ENCODE measurements around the gene RECQL5. TPM values are rescaled to one million over a fixed set of nuclear protein-coding genes. Genes with fewer than 3 reads are reported as not detected.

RECQL5 gene
- total RNA-seq, 4 donors from 2014 or later = 6.3 to 14.7 (median 11.9) TPM

DNA sequence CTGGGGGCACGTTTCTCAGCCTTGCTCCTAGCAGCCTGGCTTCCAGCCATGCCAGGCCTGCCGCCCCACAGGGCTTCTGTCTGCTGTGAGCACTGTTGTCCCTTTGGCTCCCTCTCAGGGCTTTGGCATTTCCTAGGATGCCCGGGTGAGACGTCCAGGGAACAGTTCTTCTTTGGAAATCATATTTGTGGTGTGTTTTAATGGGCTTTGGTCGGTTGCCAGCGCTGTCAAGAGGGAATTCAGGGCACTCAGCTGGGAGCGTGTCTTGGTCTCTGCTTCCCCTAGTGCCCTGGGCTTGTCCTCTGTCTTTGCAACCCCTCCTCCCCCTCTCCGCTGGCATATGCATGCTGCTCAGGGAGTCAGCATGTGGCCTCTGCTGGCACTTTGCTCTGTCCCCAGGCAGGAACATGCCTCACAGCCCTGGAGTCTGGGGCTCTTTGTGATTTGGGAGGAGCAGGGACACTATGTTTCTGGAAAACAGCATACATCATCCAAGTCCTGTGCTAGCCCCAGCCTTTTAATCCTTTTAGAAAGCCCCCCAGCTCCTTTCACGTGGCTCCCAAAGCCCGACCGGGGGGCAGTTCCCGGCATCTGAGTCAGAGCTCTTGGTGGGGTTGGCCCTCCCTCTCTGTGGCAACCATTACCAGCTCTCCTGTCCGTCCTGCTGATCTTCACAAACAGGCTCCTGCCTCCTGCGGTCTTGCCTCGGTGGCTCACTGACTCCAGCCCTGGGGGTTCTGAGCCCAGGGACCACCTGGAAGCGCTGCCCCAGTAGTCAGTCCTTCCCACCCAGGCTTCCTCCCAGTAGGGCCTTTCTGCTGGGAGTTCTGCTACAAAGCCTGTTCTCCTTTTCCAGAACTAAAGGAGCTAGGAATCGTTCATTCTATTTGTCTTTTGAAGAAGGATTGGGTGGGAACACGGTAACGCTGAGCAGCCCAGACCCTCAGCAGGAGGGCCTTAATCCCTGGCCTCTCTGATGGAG, 26.8 kb upstream of the RECQL5 start:
- 50% methylated on average over 18 of the region's 19 CpGs for WGBS
- Histone ChIP-seq H3K36me3 (peaks cover 0 to 57% (median 40%) of the 10 kb centered on the region in 4 donors), H3K27ac (replicated peaks in 1 of 4) (peak overlapping the region; percentile 83 to 87 (median 86)), H3K4me1 (peaks cover 75 to 92% (median 87%) of the 10 kb centered on the region in 4 donors), H3K27me3 (no peaks in the 10 kb centered on the region), H3K9me3 (no peaks in the 10 kb centered on the region), H3K4me3 (peak overlapping the region in 2 of 4 donors; percentile 0 to 15)
- intact Hi-C loops (cut with DNase I) = no loop called here
- TF ChIP-seq EP300 (IDR thresholded peaks at IDR 0.05) (peak; percentile 72), POLR2AphosphoS5 (IDR thresholded peaks at IDR 0.05) (peak; percentile 74 to 76), CTCF (IDR thresholded peaks at IDR 0.05) (peak in 1 of 3 experiments; percentile 20), POLR2A (IDR thresholded peaks at IDR 0.05; ENCODE audit: low read depth) (no peak)
- peak; percentile 93 for DNase-seq (ENCODE audit: extremely low spot score)

- DNase-seq (ENCODE audit: extremely low spot score) = no peak
- Histone ChIP-seq H3K27me3 (no peaks in the 10 kb centered on the region), H3K36me3 (peaks cover 0 to 60% (median 39%) of the 10 kb centered on the region in 4 donors), H3K27ac (replicated peaks in 1 of 4) (peak overlapping the region; percentile 83 to 87 (median 86)), H3K9me3 (no peaks in the 10 kb centered on the region), H3K4me3 (peak overlapping the region in 1 of 4 donors; percentile 0), H3K4me1 (peaks cover 75 to 92% (median 89%) of the 10 kb centered on the region in 4 donors)
- TF ChIP-seq EP300 (IDR thresholded peaks at IDR 0.05) (no peak), POLR2AphosphoS5 (IDR thresholded peaks at IDR 0.05) (no peak), CTCF (IDR thresholded peaks at IDR 0.05) (no peak), POLR2A (IDR thresholded peaks at IDR 0.05; ENCODE audit: low read depth) (no peak)
- intact Hi-C loops (cut with DNase I) = no loop called here
- WGBS = 82% methylated on average over 13 of the region's 13 CpGs
Measured at GRCh38 chr17:75692976-75693375, 26.0 kb upstream of the RECQL5 start.

DNA sequence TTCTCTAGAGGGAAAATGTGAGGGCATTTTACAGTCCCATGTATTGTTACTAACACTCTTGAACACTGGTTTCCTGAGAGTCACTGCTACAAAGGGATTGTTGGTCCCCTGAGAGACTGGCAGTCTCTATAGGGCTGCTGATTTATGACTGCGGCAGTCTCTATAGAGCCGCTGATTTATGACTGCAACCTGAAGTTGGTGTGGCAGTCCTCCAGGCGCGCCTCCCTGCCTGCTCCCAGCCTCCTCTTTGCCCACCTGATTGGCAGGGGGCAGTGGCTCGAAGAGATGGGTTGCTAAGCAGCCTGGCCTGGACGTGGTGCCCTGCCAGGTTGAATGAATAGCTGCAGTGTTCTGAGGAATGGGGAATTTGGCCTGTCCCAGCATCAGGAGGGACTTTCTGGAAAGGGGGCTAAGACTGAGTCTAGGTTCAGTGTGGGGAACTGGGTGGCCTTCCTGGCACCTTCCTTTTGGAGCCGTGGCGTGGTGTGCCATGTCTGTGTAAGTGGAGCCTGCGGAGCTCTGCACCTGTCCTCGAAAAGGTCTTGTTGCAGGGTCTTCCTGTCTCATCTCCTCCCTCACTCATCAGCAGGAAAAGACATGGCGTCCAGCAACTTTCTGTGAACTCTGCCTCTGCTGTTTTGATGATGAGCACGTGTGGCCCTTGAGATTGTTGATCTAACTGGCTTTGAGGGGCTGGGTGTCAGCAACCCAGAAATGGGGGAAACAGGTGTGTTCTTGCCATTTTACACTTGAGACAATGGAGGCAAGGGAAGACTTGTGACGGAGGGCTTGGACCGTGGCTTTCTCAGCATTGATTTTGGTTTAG, 25.1 kb upstream of the RECQL5 start:
- H3K27ac ChIP-seq (replicated peaks in 1 of 4) = peak overlapping the region; percentile 83 to 87 (median 86)
- TF ChIP-seq EP300 (IDR thresholded peaks at IDR 0.05) (no peak), CTCF (IDR thresholded peaks at IDR 0.05) (no peak), POLR2A (IDR thresholded peaks at IDR 0.05; ENCODE audit: low read depth) (no peak), POLR2AphosphoS5 (IDR thresholded peaks at IDR 0.05) (no peak)
- H3K27me3 ChIP-seq = no peaks in the 10 kb centered on the region
- H3K9me3 ChIP-seq = no peaks in the 10 kb centered on the region
- H3K36me3 ChIP-seq = peaks cover 0 to 62% (median 29%) of the 10 kb centered on the region in 4 donors
- intact Hi-C loops (cut with DNase I) = no loop called here
- no peak for DNase-seq (ENCODE audit: extremely low spot score)
- no peak overlapping the region for H3K4me3 ChIP-seq
- WGBS = 82% methylated on average over 11 of the region's 14 CpGs
- H3K4me1 ChIP-seq = peaks cover 74 to 91% (median 89%) of the 10 kb centered on the region in 4 donors

DNA sequence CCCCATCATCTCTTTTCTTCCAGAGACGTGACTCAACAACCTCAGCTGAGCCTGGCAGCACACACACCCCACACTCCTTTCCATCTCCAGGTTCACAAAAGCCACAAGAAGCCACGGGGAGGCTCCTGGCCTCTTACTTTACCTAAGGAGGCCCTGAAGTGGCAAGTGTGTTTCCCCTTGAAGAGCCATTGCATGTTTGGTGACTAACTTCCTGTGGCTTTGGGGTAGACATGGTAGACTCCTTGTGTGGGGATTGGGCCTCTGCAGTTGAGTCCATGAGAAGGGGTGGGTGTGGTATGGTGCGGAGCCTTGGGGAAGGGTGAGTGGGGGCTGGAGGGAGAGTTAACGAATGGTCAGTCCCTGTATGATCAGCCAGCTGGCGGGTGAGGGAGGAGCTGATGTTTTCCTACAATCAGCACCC, 24.4 kb upstream of the RECQL5 start:
- H3K36me3 ChIP-seq = peaks cover 0 to 62% (median 28%) of the 10 kb centered on the region in 4 donors
- 85% methylated on average over 5 of the region's 5 CpGs for whole genome bisulfite sequencing
- no peaks in the 10 kb centered on the region for H3K27me3 ChIP-seq
- TF ChIP-seq POLR2AphosphoS5 (IDR thresholded peaks at IDR 0.05) = no peak
- TF ChIP-seq CTCF (IDR thresholded peaks at IDR 0.05) = no peak
- no peak for TF ChIP-seq POLR2A (IDR thresholded peaks at IDR 0.05; ENCODE audit: low read depth)
- TF ChIP-seq EP300 (IDR thresholded peaks at IDR 0.05) = no peak
- no peak overlapping the region for H3K4me3 ChIP-seq
- no peaks in the 10 kb centered on the region for H3K9me3 ChIP-seq
- intact Hi-C loops (cut with DNase I) = no loop called here
- peaks cover 74 to 94% (median 91%) of the 10 kb centered on the region in 4 donors for H3K4me1 ChIP-seq
- no peak for DNase-seq (ENCODE audit: extremely low spot score)
- H3K27ac ChIP-seq (replicated peaks in 1 of 4) = peak overlapping the region; percentile 5 to 87 (median 58)

Measured in esophagus muscularis mucosa (tissue), 4 donors.